GM13976 (cell line): ENCODE measurements around the gene ANKH.

Source experiments
- DNase-seq: peaks from one replicate; pipeline ENCODE4 v3.0.0; 2012; ENCODE audit warnings: low spot score
- in situ Hi-C: fragments of 300-500 bp; cut with MboI; formaldehyde crosslinking; loops from one replicate; pipeline ENCODE4 v1.12.0; 2022; ENCODE audit warnings: low sequenced_read_pairs, mixed read lengths, inconsistent platforms; ENCODE audit not compliant: unreplicated experiment
- TF ChIP-seq, protein P1 (sequence below): IDR thresholded peaks from 2 replicates; pipeline ENCODE4 v1.5.1; 2012; ENCODE audit warnings: borderline replicate concordance, mild to moderate bottlenecking; ENCODE audit not compliant: insufficient read depth; ENCODE audit errors: extremely low read depth, missing control alignments, control extremely low read depth

The ANKH gene

DNA sequence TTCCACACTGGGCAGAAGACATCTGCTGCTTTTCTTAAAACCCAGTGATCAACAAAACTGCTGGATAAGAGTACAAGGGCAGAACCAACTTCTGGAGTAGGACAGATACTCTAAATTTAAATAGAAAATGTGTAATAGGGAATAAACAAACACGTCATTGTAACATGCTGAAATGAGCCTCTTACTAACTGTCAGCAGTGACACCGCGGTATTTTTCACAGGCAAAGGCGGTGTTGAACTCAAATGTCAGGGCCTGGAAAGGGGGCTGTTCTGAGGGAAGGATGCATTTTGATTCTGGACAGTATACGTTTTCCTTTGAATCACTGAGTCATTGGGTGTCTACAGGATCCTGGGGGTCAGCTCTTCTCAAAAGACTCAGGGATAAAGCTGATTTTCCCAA, 133.5 kb downstream of the ANKH start:
- in situ Hi-C loops: no loop called here
- TF ChIP-seq, protein P1, sequence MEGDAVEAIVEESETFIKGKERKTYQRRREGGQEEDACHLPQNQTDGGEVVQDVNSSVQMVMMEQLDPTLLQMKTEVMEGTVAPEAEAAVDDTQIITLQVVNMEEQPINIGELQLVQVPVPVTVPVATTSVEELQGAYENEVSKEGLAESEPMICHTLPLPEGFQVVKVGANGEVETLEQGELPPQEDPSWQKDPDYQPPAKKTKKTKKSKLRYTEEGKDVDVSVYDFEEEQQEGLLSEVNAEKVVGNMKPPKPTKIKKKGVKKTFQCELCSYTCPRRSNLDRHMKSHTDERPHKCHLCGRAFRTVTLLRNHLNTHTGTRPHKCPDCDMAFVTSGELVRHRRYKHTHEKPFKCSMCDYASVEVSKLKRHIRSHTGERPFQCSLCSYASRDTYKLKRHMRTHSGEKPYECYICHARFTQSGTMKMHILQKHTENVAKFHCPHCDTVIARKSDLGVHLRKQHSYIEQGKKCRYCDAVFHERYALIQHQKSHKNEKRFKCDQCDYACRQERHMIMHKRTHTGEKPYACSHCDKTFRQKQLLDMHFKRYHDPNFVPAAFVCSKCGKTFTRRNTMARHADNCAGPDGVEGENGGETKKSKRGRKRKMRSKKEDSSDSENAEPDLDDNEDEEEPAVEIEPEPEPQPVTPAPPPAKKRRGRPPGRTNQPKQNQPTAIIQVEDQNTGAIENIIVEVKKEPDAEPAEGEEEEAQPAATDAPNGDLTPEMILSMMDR: no peak
- DNase-seq: no peak

DNA sequence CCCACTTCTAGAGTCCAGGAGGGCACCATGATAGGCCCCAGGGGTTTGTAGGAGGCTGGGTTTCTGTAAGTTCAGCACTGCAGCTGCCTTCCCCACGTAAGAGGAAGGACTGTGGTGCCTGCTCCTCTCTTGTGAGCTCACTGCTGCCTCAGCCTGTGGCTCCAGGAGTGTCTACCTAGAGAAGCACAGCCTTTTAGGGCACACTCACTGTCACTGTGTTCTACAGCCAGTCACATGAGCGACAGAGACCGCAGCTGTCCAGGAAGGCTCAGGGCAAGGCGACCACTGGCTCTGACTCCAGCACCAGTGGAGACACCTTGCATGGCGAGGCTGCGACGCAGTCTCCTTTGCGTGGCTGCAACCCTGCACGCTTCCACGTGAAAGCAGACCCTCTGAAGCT, 134.3 kb downstream of the ANKH start:
- in situ Hi-C loops: no loop called here
- DNase-seq: no peak
- TF ChIP-seq, protein P1: no peak

DNA sequence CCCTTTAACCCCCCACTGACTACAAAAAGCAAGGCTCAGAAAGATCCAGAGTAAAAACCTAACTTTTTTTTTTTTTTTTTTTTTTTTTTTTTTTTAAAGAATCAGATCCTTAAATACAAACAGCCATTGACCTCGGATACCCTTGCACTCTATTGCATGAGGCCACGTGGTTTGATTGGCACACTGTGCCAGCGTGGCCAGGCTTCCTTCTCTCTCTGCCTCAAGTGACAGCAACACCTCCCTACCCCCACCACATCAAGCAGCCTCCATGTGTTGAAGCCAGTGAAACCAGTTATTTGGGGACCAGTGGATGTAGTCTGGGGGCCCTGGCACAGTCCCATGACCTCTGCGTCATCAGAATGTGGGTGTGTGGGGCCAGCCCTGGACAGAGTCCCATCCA, 135.6 kb downstream of the ANKH start:
- no peak for DNase-seq
- in situ Hi-C loops: no loop called here
- TF ChIP-seq, protein P1: no peak

DNA sequence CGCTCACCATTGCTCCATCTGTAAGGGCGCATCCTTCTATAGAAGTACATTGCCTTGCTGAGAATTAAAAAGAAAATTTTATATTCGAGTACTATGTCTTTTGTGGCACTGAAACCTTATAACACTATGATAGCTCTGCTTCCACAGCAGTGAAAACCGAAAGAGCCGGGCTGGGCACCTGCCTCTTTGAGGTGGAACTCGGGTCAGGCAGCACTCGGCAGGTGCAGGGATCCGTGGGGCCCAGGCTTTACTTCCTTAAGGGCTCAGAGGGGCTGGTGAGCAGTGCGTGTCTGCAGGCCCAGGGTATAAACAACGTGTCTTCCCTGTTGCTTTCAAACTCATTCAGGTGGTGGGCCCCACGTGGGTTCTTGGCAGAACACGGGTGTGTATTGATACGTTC, 137.2 kb downstream of the ANKH start:
- in situ Hi-C loops: no loop called here
- TF ChIP-seq, protein P1: no peak
- DNase-seq: no peak

- in situ Hi-C loops: no loop called here
- TF ChIP-seq, protein P1: no peak
- no peak for DNase-seq
These were observed 137.9 kb downstream of the ANKH start for GRCh38 chr5:14733661-14734060.

DNA sequence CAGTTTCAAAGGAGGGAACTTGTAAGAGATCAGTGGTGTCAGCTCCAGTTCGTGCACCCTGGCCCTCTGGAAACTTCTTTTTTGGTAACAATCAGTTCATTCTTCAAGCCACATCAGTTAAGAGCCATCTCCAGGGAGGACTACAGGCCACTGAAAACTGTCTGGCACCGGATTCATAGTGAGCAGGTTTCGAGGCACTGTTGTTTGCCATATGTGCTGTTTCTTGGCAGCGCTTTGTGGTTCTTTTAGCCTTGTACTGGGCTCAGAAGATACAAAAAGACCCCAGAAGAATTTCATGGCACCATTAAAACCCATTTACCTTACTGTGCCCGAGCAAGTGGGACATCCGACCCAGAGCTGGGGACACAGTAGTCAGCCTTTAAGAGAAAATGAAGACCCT, 138.6 kb downstream of the ANKH start:
- no peak for DNase-seq
- in situ Hi-C loops: no loop called here
- TF ChIP-seq, protein P1: no peak

DNA sequence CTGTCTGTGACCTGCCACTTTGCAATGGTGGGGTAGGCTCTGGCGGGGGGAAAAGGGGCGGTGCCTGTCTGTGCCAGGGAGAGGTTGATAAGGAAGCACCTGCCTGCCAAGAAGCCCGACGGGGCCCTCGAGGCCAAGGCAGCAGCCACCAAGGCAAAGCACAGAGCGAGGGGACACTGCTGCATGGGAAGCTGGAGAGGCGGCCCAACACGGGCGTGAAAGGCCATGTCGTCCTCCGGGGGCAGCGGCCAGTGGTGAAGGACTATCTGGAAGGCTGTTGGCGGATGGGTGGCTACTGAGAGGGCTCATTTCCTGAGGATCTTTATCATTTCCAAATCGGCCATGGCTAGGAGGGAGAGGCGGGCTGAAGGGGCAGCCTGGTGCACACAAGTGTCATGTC, 140.7 kb downstream of the ANKH start:
- TF ChIP-seq, protein P1: no peak
- in situ Hi-C loops: no loop called here
- no peak for DNase-seq
